Head of caudate nucleus (tissue), 42 donors: ENCODE measurements around the gene TTLL1.
A peak's percentile ranks its signal among the peaks of the same experiment; 100 is the strongest.

ENCODE experiments used
- DNase-seq, 42 donors: peaks; one replicate each; pipeline versions ENCODE4 v3.0.0 to v3.0.0-alpha.2; 2020 to 2021; ENCODE audit warnings: mixed read lengths in 7 of 42
- intact Hi-C: fragments of 100-400 bp; cut with DNase I; formaldehyde crosslinking; loops from one replicate; pipeline ENCODE4 v1.15.0; 2022

The TTLL1 gene

GRCh38 chr22:43085658-43086606 is 3.3 kb downstream of the TTLL1 start:
- no peak for DNase-seq
- intact Hi-C loops = no loop called here

GRCh38 chr22:43081968-43082367 is 7.2 kb downstream of the TTLL1 start:
- intact Hi-C loops = no loop called here
- DNase-seq = no peak

GRCh38 chr22:43080616-43081015 is 8.6 kb downstream of the TTLL1 start:
- peak in 1 of 42 donors; percentile 42 for DNase-seq
- intact Hi-C loops = no loop called here

- intact Hi-C loops = no loop called here
- no peak for DNase-seq
Observed at GRCh38 chr22:43079742-43080141, 9.4 kb downstream of the TTLL1 start.

GRCh38 chr22:43078522-43078921 is 10.7 kb downstream of the TTLL1 start:
- intact Hi-C loops = no loop called here
- DNase-seq = no peak

- peak in 35 of 42 donors; percentile 9 to 71 (median 38) for DNase-seq
- intact Hi-C loops = no loop called here
Observed at GRCh38 chr22:43077121-43077877, 11.9 kb downstream of the TTLL1 start.

GRCh38 chr22:43066844-43067385 is 22.3 kb downstream of the TTLL1 start:
- no peak for DNase-seq
- intact Hi-C loops = no loop called here

- no peak for DNase-seq
Observed at GRCh38 chr22:43066134-43066533, 23.1 kb downstream of the TTLL1 start.

GRCh38 chr22:43060183-43060582 is 29.0 kb downstream of the TTLL1 start:
- peak in 11 of 42 donors; percentile 3 to 52 (median 23) for DNase-seq
- intact Hi-C loops = no loop called here

More at GRCh38 chr22:43066134-43066533, 23.1 kb downstream of the TTLL1 start:
- intact Hi-C loops = no loop called here

- no peak for DNase-seq
- intact Hi-C loops = no loop called here
Observed at GRCh38 chr22:43057641-43058040, 31.6 kb downstream of the TTLL1 start.

GRCh38 chr22:43053176-43053575 is 36.0 kb downstream of the TTLL1 start:
- no peak for DNase-seq
- intact Hi-C loops = no loop called here

GRCh38 chr22:43050995-43051394 is 38.2 kb downstream of the TTLL1 start:
- intact Hi-C loops = no loop called here
- DNase-seq = no peak

GRCh38 chr22:43047605-43048004 is 41.6 kb downstream of the TTLL1 start:
- intact Hi-C loops = no loop called here
- DNase-seq = no peak

GRCh38 chr22:43044290-43044712 is 44.9 kb downstream of the TTLL1 start:
- peak in 4 of 42 donors; percentile 16 to 44 (median 30) for DNase-seq
- intact Hi-C loops = no loop called here

GRCh38 chr22:43042101-43042780 is 47.0 kb downstream of the TTLL1 start:
- DNase-seq = peak in 1 of 42 donors; percentile 7
- intact Hi-C loops = no loop called here

GRCh38 chr22:43039800-43040199 is 49.4 kb downstream of the TTLL1 start:
- intact Hi-C loops = no loop called here
- no peak for DNase-seq

- no peak for DNase-seq
- intact Hi-C loops = no loop called here
Observed at GRCh38 chr22:43038325-43038724, 50.9 kb downstream of the TTLL1 start.

- intact Hi-C loops = no loop called here
- DNase-seq = no peak
Observed at GRCh38 chr22:43036282-43036829, 52.8 kb downstream of the TTLL1 start.

- intact Hi-C loops = no loop called here
- no peak for DNase-seq
Observed at GRCh38 chr22:43035250-43035649, 53.9 kb downstream of the TTLL1 start.
